SK-N-MC (cell line): ENCODE data around the gene KCNG2.

ENCODE experiments used
- EZH2 ChIP-seq: fragments of 200-600 bp; sonication (generic); IDR thresholded peaks from one replicate; pipeline ENCODE4 v1.6.1; 2017; ENCODE audit warnings: antibody characterized with exemption
- FOXP2 ChIP-seq: optimal IDR thresholded peaks from 2 replicates; pipeline ENCODE3; 2011; ENCODE audit warnings: mild to moderate bottlenecking, moderate library complexity; ENCODE audit not compliant: insufficient read depth; ENCODE audit errors: extremely low read length, control extremely low read depth
- POLR2AphosphoS5 ChIP-seq: IDR thresholded peaks from 2 replicates; pipeline ENCODE4 v1.6.1; 2012; ENCODE audit warnings: mild to moderate bottlenecking, low read depth, low read length, borderline replicate concordance

GRCh38 chr18:79841936-79842335 is 44.2 kb downstream of the KCNG2 start:
- no peak for TF ChIP-seq POLR2AphosphoS5
- no peak for TF ChIP-seq EZH2
- no peak for TF ChIP-seq FOXP2
